Esophagus squamous epithelium (tissue), 4 donors: Measurements from ENCODE around the gene KRTDAP.

ENCODE experiments used
- POLR2A ChIP-seq, 4 donors: fragments of 450-650 bp; IDR thresholded peaks; one replicate each; pipeline ENCODE4 v1.6.1; 2017; ENCODE audit warnings: antibody characterized with exemption in 4 of 4, mild to moderate bottlenecking in 4 of 4, moderate library complexity in 3 of 4
- TF ChIP-seq, protein P1 (sequence below), 6 experiments: fragments of 450-650 bp in 4 of 6; fragments of 200-600 bp in 2 of 6; sonication (generic) in 2 of 6; IDR thresholded peaks; one replicate each; pipeline ENCODE4 v1.5.1; 2016 to 2019; ENCODE audit warnings: antibody characterized with exemption in 6 of 6, mild to moderate bottlenecking in 4 of 6, moderate library complexity in 4 of 6

DNA sequence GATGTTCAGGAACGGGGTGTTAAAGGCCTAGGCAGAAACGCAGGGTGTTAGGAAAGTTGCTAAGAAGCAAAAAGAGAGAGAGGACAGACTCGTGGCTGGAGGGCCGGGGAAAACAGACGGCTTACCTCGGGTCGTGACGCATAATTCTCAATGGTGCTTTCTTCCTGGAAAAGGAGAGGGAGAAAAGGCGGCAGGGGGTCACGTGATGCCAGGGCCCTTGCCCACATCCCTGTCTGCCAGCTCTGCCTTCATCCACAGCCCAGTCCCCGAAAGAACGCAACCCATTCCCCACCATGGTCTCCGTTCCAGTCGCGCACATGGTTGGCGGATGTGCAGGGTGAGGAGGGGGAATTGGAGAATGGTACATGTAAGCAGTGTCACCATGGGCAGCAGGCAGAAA is 1.6 kb downstream of the KRTDAP start:
- TF ChIP-seq, protein P1, sequence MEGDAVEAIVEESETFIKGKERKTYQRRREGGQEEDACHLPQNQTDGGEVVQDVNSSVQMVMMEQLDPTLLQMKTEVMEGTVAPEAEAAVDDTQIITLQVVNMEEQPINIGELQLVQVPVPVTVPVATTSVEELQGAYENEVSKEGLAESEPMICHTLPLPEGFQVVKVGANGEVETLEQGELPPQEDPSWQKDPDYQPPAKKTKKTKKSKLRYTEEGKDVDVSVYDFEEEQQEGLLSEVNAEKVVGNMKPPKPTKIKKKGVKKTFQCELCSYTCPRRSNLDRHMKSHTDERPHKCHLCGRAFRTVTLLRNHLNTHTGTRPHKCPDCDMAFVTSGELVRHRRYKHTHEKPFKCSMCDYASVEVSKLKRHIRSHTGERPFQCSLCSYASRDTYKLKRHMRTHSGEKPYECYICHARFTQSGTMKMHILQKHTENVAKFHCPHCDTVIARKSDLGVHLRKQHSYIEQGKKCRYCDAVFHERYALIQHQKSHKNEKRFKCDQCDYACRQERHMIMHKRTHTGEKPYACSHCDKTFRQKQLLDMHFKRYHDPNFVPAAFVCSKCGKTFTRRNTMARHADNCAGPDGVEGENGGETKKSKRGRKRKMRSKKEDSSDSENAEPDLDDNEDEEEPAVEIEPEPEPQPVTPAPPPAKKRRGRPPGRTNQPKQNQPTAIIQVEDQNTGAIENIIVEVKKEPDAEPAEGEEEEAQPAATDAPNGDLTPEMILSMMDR (IDR thresholded peaks at IDR 0.05), result no peak
- no peak for TF ChIP-seq POLR2A (IDR thresholded peaks at IDR 0.05)
